RWPE1 (cell line): ENCODE data around the gene GALNT9.

Experiments used
- CTCF ChIA-PET: fragments of 350-600 bp; sonication (Branson Sonifier 250); formaldehyde crosslinking; extraction: SDS; loops from one replicate; lab custom pipeline; 2021; lab: Yijun Ruan, JAX
- POLR2A ChIA-PET: fragments of 400-600 bp; formaldehyde crosslinking; extraction: SDS; loops from one replicate; lab custom pipeline; 2020; ENCODE audit warnings: antibody characterized with exemption; ENCODE audit not compliant: low non-redundant PET; lab: Yijun Ruan, JAX
- DNase-seq: peaks from one replicate; pipeline ENCODE4 v3.0.0; 2012; ENCODE audit warnings: low spot score
- H3K27ac ChIP-seq: fragments of 450-650 bp; 2 replicates; pipeline ENCODE4 v1.5.1; 2017
- CTCF ChIP-seq: fragments of 450-650 bp; conservative IDR thresholded peaks from 2 replicates; pipeline ENCODE4 v1.5.1; 2017; ENCODE audit warnings: low read depth, mild to moderate bottlenecking

GALNT9 gene

GRCh38 chr12:132261328-132262138 lies 67.9 kb downstream of the GALNT9 start:
- TF ChIP-seq CTCF, result no peak
- DNase-seq, result no peak
- ChIA-PET CTCF (no interaction called here), POLR2A (no interaction called here)
- no peak overlapping the region for H3K27ac ChIP-seq

GRCh38 chr12:132260721-132261120 lies 68.7 kb downstream of the GALNT9 start:
- ChIA-PET POLR2A (no interaction called here), CTCF (no interaction called here)
- DNase-seq, result no peak
- H3K27ac ChIP-seq, result no peak overlapping the region
- no peak for TF ChIP-seq CTCF

- TF ChIP-seq CTCF, result no peak
- H3K27ac ChIP-seq, result no peak overlapping the region
- ChIA-PET CTCF (no interaction called here), POLR2A (no interaction called here)
- no peak for DNase-seq
These were observed 69.3 kb downstream of the GALNT9 start for GRCh38 chr12:132259872-132260695.

- TF ChIP-seq CTCF, result no peak
- POLR2A ChIA-PET, result no interaction called here
- CTCF ChIA-PET, result no interaction called here
- no peak for DNase-seq
- no peak overlapping the region for H3K27ac ChIP-seq
These were observed 70.0 kb downstream of the GALNT9 start for GRCh38 chr12:132259364-132259871.

GRCh38 chr12:132258543-132258942 lies 70.8 kb downstream of the GALNT9 start:
- CTCF ChIA-PET, result no interaction called here
- no peak for DNase-seq
- TF ChIP-seq CTCF, result no peak
- POLR2A ChIA-PET, result no interaction called here
- H3K27ac ChIP-seq, result no peak overlapping the region

GRCh38 chr12:132257955-132258490 lies 71.4 kb downstream of the GALNT9 start:
- no peak overlapping the region for H3K27ac ChIP-seq
- ChIA-PET CTCF (no interaction called here), POLR2A (no interaction called here)
- TF ChIP-seq CTCF, result no peak
- DNase-seq, result no peak
